Measurements from ENCODE around the gene DIP2A. TPM values are rescaled to one million over a fixed set of nuclear protein-coding genes. Genes with fewer than 3 reads are reported as not detected.

DIP2A gene
- total and polyA plus RNA-seq, 2 of the 8 experiments (the other 6 are each of a cell fraction or from before 2014, with no cell fraction given): 16.0 to 27.1 TPM

- TF ChIP-seq CTCF (IDR thresholded peaks at IDR 0.05; ENCODE audit: control extremely low read depth in 1 of 3, insufficient read depth in 1 of 3, low read depth in 1 of 3, low read length in 3 of 3) (no peak), EP300 (IDR thresholded peaks at IDR 0.05; ENCODE audit: borderline replicate concordance in 1 of 2, low read depth in 2 of 2, low read length in 2 of 2) (no peak), KDM5A (IDR thresholded peaks at IDR 0.05; ENCODE audit: low read length) (no peak), NRF1 (IDR thresholded peaks at IDR 0.05; ENCODE audit: low read depth, low read length) (no peak), BRCA1 (IDR thresholded peaks at IDR 0.05; ENCODE audit: low read depth, low read length) (no peak), SUZ12 (IDR thresholded peaks at IDR 0.05; ENCODE audit: low read length) (no peak), SP1 (IDR thresholded peaks at IDR 0.05; ENCODE audit: low read depth, low read length) (no peak), CREB1 (IDR thresholded peaks at IDR 0.05) (no peak), BACH1 (IDR thresholded peaks at IDR 0.05; ENCODE audit: low read length) (no peak), RFX5 (IDR thresholded peaks at IDR 0.05; ENCODE audit: borderline replicate concordance, low read depth, low read length) (no peak), KDM4A (IDR thresholded peaks at IDR 0.05; ENCODE audit: low read depth, low read length, severe bottlenecking) (no peak)
Measured at GRCh38 chr21:46598581-46599572, 140.2 kb downstream of the DIP2A start (continued).
